GM18519 (cell line): Measurements from ENCODE around the gene HSPA1A.
A peak's percentile ranks its signal among the peaks of the same experiment; 100 is the strongest.
"Not testable (repeated sequence)": the region's sequence is repeated elsewhere in the genome, so short reads cannot be mapped to it uniquely, and the experiment has no call there.

Experiments used
- ATAC-seq: cut with Tn5 transposase; IDR thresholded peaks from one replicate; pipeline ENCODE4 v1.9.1; 2021; ENCODE audit warnings: mild to moderate bottlenecking, moderate library complexity; ENCODE audit not compliant: unreplicated experiment, low FRiP score

Gene HSPA1A

DNA sequence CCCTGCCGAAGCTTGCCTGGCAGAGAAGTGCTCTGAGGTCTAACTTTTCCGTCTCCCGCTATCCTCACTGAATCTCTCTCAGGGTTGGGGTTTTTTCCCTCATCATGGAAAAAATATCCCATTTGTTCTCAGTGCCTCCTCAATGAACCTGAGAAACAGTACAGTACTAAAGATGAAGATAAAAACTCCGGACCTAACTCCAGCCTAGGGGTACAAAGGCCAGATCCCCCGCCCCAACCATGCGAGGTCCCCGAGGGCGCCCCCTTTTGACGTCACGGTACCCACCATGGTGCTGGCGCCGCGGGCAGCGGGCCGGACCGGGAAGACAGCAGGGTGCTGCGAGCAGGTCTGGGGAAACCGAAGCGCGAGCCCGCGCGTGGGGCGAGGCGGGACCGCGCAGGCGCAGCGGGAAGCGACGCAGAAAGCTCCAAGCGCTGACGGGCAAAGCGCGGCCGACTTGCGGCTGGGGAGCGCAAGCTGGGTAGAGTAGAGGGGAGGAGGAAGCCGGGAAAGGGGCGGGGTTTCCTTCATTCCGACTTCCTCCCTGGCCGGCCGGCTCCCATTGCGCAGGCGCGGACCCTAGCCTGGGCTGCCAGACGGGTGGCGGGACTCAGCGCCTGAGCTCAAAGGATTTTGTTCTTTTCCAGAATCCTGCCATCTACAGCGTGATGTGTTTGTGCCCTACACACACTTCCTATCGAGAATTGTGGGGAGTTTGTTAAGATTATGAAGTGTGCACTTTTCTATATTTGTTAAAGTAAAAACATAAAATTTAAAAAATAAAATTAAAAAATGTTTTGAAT lies 8.7 kb upstream of the HSPA1A start, which contains the start of gene LSM2:
Gene LSM2 (minus strand): TSS at position 497 of the 803 bp plus-strand sequence. CDS start 209 bp downstream, at position 288.
- peak; percentile 66 for ATAC-seq

DNA sequence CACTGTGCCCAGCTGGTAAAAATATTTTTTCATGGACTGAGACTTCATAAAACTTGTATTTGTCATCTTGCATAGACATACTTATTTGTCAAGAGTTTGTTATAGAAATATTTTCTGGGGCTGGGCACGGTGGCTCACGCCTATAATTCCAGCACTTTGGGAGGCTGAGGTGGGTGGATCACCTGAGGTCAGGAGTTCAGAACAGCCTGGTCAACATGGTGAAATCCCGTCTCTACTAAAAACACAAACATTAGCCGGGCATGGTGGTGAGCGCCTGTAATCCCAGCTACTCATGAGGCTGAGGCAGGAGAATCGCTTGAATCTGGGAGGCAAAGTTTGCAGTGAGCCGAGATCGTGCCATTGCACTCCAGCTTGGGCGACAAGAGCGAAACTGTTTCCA lies 6.7 kb upstream of the HSPA1A start:
- ATAC-seq = not testable (repeated sequence)

DNA sequence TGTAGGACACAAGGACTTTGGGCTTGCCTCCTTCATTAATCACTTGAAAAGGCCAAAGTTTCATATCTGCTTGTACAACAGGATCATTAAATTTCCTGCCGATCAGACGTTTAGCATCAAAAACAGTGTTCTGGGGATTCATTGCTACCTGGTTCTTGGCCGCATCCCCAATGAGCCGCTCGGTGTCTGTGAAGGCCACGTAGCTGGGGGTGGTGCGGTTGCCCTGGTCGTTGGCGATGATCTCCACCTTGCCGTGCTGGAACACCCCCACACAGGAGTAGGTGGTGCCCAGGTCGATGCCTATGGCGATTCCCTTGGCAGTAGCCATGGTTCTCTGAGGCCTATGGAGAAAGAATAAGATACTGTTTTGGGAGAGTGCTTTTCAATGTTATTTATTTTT lies 3.7 kb upstream of the HSPA1A start:
- ATAC-seq = no peak

DNA sequence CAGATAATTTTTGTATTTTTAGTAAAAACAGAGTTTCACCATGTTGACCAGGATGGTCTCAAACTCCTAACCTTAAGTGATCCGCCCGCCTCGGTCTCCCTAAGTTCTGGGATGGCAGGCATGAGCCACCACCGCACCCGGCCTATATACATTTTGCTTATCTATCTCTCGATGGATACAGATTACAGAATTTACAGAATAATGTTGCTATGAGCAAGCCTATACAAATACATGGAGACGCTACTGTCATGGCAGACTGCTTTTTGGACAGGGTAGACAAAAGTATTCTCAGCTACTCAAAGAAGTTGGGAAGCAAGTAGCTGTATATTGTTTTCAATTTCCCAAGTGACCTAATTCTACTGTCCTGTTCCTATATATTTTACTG lies 1.9 kb upstream of the HSPA1A start:
- no peak for ATAC-seq

DNA sequence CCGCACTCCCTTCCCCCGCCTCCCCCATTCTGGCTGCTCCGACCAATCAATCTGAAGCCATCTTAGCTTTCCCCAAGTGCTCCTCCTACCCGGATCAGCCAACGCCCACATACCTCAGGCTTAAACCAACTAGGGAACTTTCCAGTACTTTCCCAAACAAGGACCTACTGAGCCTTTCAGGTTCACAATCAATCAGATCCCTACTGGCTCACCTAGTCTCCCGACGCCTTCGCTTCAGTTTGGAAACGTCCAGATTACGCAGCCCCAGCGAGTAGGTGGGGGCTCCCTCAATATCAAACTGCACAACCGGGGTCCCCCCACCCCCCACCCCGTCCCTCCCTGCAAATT lies 692 bp upstream of the HSPA1A start:
- no peak for ATAC-seq

DNA sequence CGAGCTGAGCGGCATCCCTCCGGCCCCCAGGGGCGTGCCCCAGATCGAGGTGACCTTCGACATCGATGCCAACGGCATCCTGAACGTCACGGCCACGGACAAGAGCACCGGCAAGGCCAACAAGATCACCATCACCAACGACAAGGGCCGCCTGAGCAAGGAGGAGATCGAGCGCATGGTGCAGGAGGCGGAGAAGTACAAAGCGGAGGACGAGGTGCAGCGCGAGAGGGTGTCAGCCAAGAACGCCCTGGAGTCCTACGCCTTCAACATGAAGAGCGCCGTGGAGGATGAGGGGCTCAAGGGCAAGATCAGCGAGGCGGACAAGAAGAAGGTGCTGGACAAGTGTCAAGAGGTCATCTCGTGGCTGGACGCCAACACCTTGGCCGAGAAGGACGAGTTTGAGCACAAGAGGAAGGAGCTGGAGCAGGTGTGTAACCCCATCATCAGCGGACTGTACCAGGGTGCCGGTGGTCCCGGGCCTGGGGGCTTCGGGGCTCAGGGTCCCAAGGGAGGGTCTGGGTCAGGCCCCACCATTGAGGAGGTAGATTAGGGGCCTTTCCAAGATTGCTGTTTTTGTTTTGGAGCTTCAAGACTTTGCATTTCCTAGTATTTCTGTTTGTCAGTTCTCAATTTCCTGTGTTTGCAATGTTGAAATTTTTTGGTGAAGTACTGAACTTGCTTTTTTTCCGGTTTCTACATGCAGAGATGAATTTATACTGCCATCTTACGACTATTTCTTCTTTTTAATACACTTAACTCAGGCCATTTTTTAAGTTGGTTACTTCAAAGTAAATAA lies 2.0 kb downstream of the HSPA1A start:
- ATAC-seq = not testable (repeated sequence)

DNA sequence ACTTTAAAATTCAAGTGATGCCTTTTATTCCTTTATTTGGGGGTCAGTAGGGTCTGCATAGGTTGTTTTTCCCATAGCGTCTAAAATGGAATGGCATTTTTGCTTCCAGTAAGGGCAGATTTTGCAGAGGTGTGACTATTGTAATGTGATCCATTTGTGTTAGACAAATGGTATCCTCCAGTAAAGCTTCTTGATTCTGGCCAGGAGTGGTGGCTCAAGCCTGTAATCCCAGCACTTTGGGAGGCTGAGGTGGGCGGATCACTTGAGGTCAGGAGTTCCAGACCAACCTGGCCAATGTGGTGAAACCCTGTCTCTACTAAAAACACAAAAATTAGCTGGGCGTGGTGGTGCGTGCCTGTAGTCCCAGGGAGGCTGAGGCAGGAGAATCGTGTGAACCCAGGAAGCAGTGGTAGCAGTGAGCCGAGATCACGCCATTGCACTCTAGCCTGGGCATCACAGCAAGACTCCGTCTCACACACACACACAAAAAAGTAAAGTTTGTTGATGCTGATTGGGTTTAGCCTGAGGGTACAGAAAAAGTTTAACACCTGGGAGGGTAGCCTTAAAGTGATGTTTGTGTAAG lies 2.7 kb downstream of the HSPA1A start:
- not testable (repeated sequence) for ATAC-seq

DNA sequence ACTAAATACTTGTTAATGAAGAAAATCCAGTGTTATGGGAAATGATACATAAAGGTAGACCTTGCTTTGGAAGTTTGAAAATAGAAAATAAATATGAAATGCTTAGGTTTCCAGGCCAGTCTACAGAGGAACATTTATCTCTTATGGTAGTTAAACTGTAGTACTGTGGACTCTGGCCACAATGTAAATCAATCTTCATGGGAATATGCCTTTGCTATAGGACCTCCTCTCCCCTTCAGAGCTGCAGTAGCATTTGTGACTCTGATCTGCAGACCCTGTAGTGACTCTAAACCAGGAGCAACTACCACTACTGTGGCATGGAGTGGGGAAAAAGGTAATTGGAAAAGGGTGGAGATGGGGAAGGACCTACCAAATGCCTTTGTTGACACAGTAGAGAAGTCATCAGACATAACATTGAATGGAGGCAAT lies 4.5 kb downstream of the HSPA1A start:
- no peak for ATAC-seq

DNA sequence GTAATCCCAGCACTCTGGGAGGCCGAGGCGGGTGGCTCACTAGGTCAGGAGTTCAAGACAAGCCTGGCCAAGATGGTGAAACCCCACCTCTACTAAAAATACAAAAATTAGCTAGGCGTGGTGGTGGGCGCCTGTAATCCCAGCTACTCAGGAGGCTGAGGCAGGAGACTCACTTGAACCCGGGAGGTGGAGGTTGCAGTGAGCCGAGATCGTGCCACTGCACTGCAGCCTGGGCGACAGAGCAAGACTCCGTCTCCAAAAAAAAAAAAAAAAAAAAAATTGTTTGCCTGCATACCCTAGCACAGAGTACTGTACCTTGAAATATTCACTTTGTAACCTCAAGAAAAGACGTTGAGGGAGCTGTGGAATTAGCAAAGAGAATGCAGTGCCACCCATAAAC lies 5.1 kb downstream of the HSPA1A start:
- not testable (repeated sequence) for ATAC-seq

DNA sequence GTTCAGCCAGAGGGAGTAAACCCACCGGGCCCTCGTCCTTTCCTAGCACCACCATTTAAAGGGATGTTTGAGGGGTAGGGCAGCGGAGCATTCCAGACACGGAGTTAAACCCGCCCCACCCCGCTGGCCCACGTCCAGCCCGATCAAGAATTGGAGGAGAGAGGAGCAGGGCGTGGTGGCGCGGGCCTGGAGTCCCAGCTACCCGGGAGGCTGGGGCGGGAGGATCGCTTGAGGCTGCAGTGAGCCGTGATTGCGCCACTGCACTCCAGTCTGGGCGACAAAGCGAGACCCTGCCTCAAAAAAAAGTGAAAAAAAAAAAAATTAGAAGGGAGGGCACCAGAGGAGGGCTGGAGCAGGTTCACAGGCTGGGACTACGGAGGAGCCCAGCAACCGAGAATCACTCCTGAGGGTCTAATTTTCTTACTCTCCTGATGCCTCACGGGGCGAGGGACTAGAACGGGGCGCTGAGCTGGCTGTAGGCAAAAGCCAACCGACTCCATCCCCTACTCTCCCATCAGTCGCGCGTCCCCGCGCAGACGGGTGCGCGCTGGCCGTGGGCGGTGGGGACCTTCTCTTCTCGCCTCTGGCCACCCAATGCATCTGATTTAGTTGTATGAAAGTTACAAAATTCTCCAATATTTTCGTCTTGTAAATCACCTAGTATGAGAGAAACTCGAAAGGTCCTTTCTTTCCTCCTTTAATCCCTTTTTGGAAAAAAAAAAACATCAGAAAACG lies 6.1 kb downstream of the HSPA1A start:
- ATAC-seq = no peak

DNA sequence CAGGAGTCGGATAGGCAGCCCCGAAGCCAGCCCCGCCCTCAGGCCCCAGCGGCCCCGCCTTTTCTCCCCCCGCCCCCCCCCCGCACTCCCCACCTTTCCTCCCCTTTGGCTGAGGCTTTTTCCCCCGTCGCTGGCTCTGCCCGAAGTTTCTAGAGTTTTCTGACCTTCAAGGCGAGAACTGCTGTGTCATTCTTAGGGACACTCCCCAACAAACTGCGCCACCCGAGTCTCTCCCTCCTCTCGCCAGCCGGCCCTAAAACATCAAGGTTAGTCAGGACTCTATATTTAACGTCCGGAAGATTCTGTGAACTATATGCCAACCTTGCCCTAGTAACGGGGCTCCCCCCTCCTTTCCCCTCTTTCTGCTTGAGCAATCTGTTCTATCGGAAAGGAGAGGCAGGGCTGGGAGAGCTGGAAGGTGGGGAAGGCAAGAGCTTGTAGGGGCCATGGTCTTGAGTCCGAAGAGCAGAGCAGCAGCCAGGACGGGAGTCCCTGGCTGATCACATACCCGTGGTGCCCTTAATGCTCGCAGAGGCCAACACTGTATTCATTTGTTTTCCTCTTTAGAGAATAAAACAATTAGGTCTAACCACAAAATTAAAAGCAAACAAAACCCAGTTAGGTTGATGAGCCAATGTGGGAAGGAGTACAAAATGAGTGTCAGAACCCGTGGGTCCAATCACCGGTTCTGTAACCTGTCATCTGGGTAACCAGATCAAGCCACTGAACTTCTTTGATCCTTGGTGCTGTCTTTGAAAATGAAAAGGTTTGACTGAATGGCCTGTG lies 6.9 kb downstream of the HSPA1A start:
- no peak for ATAC-seq

DNA sequence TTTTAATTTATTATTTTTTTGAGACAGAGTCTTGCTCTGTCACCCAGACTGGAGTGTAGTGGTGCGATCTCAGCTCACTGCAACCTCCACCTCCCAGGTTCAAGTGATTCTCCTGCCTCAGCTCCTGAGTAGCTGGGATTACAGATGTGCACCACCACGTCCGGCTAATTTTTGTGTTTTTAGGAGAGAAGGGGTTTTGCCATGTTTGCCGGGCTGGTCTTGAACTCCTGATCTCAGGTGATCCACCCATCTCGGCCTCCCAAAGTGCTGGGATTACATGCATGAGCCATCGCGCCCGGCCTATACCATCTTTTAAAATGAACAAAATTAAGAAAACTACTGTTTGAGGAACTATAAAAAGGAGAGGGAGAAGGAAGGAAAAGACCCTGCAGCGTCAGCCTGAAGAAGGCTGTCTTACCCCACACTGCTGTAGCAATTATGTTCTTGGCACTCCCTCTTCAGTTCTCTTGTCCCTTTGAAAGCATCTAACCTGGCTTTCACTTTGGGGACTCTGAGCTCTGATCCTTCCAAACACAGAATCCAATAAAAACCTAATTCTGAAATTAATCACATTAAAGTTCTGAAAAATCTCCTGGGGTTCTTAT lies 8.4 kb downstream of the HSPA1A start:
- ATAC-seq = not testable (repeated sequence)

DNA sequence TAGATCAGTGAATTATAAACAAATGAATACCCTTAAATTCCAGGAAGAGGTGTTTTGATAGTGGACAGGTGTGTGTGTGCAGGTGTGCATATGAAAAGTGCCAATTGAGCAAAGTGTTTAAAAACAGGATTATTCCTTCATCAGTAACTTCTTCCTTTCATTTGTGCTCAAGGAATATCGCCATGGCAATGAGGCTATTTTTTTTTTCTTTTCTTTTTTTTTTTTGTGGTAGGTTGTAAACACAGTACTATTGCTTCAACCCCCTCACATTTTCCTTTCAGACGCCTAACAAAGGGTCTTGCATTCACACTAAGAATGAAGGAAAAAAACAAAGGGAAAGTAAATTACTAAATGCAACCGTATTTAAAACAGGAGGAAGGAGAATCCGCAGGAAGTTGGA lies 10.2 kb downstream of the HSPA1A start:
- ATAC-seq = no peak

DNA sequence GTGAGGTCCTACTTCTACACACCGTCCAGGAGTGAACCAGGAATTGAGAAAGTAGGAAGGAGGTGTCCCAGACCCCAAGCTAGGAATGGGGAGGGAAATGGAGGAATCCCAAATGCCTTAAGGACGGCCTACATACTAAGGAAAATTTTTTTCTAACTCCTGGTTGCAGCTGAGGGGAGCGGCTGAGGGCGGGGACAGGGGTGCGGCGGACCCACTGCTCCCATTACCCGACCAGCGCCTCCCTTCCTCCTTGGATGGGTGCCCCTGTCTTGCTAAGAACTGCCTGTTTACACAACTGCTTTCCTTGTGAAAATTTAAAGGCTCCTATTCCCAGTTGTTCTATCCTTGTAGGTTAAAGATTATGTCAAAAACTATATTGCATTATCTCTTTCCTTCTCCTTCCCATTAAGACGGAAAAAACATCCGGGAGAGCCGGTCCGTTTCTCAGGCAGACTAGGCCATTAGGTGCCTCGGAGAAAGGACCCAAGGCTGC lies 11.5 kb downstream of the HSPA1A start:
- no peak for ATAC-seq

DNA sequence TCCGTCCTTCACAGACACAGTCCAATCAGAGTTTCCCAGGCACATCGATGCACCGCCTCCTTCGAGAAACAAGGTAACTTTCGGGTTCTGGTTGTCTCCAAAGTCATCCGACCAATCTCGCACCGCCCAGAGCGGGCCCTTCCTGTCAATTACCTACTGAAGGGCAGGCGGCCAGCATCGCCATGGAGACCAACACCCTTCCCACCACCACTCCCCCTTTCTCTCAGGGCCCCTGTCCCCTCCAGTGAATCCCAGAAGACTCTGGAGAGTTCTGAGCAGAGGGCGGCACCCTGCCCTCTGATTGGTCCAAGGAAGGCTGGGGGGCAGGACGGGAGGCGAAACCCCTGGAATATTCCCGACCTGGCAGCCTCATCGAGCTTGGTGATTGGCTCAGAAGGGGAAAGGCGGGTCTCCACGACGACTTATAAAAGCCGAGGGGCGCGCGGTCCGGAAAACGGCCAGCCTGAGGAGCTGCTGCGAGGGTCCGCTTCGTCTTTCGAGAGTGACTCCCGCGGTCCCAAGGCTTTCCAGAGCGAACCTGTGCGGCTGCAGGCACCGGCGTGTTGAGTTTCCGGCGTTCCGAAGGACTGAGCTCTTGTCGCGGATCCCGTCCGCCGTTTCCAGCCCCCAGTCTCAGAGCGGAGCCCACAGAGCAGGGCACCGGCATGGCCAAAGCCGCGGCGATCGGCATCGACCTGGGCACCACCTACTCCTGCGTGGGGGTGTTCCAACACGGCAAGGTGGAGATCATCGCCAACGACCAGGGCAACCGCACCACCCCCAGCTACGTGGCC lies 12.1 kb downstream of the HSPA1A start, which contains the start of gene HSPA1B:
Gene HSPA1B (plus strand): TSS at position 453 of the 794 bp plus-strand sequence. CDS start 213 bp downstream, at position 666.
- peak; percentile 46 for ATAC-seq

DNA sequence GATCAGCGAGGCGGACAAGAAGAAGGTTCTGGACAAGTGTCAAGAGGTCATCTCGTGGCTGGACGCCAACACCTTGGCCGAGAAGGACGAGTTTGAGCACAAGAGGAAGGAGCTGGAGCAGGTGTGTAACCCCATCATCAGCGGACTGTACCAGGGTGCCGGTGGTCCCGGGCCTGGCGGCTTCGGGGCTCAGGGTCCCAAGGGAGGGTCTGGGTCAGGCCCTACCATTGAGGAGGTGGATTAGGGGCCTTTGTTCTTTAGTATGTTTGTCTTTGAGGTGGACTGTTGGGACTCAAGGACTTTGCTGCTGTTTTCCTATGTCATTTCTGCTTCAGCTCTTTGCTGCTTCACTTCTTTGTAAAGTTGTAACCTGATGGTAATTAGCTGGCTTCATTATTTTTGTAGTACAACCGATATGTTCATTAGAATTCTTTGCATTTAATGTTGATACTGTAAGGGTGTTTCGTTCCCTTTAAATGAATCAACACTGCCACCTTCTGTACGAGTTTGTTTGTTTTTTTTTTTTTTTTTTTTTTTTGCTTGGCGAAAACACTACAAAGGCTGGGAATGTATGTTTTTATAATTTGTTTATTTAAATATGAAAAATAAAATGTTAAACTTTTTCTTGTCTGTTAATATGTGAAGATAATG lies 14.4 kb downstream of the HSPA1A start:
- no peak for ATAC-seq

DNA sequence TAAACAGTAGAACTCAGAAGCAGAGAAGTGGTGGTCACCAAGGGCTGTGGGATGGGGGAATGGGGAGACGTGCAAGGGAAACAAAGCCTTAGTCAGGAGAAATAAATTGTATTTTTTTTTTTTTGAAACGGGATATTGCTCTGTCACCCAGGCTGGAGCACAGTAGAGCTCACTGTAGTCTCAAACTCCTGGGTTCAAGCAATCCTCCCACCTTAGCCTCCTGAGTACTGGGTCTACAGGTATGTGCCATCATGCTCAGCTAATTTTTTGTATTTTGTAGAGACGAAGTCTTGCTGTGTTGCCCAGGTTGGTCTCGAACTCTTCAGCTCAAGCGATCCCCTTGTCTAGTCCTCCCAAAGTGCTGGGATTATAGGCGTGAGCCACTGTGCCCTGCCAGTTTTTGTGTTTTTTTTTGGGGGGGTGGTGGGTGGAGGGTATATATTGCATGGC lies 15.6 kb downstream of the HSPA1A start:
- ATAC-seq = no peak
